T47D (cell line): ENCODE results near the gene DRD2.

Experiments used
- DNase-seq, 2 experiments: peaks; one replicate each; pipeline versions ENCODE4 v3.0.0 to v3.0.0-alpha.2; 2011 to 2012; ENCODE audit warnings: low read depth in 1 of 2, low spot score in 1 of 2
- JUND ChIP-seq: IDR thresholded peaks from 2 replicates; pipeline ENCODE4 v1.6.1; 2012; ENCODE audit warnings: low read depth
- in situ Hi-C: cut with HindIII; loops from 2 replicates; pipeline ENCODE4 v1.10.0; 2016; ENCODE audit warnings: low sequenced_read_pairs, low pct_unique_long_range_greater_than_20kb

Gene DRD2

DNA sequence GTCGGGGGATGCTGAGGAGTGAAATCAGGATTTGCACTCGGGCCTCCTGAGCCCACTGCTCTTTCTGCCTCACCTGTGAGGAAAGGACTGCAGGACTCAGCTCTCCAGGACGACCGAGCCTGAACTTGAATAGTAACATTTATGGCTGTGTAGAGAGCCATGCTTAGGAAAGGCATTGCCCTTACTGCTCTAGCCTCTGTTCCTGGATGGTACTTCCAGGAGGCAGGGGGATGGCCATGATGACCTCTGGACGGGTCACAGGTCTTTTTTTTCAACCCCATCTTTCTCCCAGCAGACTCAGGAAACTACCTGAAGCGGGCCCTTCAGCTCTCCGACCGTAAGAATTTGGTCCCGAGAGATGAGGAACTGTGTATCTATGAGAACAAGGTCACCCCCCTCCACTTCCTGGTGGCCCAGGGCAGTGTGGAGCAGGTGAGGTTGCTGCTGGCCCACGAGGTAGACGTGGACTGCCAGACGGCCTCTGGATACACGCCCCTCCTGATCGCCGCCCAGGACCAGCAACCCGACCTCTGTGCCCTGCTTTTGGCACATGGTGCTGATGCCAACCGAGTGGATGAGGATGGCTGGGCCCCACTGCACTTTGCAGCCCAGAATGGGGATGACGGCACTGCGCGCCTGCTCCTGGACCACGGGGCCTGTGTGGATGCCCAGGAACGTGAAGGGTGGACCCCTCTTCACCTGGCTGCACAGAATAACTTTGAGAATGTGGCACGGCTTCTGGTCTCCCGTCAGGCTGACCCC lies 76.3 kb downstream of the DRD2 start:
- no peak for DNase-seq
- in situ Hi-C loops, result no loop called here
- TF ChIP-seq JUND, result no peak

- no peak for TF ChIP-seq JUND
- in situ Hi-C loops, result no loop called here
- no peak for DNase-seq
Observed at GRCh38 chr11:113397821-113398220, 77.4 kb downstream of the DRD2 start.

DNA sequence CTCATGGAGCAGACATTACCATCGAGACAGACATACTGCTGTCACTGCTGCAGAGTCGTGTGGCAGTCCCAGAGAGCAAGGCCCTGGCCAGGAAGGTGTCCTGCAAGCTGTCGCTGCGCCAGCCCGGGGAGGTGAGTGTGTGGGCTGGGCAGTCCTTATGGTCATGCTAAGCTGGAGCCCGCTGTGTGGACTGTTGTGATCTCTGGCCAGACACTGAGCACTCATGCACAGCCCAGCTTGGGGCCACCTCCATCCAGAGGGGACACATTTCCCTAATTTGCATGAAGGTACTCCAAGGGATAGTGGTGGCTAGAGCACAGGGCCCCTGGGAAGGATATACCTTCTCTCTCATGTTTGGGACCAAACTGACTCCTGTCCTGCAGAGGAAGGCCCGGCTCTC lies 78.0 kb downstream of the DRD2 start:
- in situ Hi-C loops, result no loop called here
- no peak for TF ChIP-seq JUND
- DNase-seq, result no peak

- in situ Hi-C loops, result no loop called here
- no peak for DNase-seq
- TF ChIP-seq JUND, result no peak
Observed at GRCh38 chr11:113396690-113397089, 78.5 kb downstream of the DRD2 start.

DNA sequence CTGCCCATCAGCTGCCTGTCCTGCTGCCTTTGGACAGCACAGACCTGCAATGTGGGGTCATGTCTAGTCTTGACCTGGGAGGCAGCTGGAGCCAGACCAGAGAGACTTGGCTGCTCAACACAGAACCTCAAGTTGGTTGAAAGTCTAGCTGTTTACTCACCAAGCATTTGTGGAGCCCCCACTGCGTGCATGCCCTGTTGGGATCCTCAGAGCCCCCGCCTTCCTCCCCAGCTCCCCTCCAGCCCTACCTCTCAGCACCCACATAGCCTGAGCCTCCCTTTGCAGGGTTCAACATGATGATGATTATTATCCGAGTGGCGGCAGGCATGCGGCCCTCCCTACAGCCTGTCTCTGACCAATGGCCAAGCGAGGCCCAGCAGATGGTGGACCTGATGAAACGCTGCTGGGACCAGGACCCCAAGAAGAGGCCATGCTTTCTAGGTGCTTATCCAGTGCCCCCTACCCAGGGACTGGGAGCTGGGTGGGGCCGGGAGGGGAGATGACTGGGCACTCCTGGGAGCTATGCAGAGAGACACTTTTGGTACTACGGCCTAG lies 79.3 kb downstream of the DRD2 start:
- TF ChIP-seq JUND, result no peak
- in situ Hi-C loops, result no loop called here

DNA sequence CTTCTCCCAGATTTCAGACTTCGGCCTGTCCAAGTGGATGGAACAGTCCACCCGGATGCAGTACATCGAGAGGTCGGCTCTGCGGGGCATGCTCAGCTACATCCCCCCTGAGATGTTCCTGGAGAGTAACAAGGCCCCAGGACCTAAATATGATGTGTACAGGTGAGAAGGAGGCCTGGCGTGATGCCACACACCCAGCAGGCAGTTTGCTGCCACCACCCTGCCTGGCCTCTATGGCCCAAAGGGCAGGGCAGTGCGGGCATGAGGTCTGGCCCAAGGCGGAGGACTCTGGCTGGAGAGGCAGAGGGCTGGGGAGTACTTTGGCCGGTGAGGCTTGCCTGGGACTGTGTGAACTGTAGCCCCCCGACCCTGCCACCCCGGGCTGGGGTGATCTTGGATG lies 80.3 kb downstream of the DRD2 start:
- DNase-seq, result no peak
- in situ Hi-C loops, result no loop called here
- TF ChIP-seq JUND, result no peak

More for the DNA sequence above, 79.3 kb downstream of the DRD2 start:
- DNase-seq, result no peak

DNA sequence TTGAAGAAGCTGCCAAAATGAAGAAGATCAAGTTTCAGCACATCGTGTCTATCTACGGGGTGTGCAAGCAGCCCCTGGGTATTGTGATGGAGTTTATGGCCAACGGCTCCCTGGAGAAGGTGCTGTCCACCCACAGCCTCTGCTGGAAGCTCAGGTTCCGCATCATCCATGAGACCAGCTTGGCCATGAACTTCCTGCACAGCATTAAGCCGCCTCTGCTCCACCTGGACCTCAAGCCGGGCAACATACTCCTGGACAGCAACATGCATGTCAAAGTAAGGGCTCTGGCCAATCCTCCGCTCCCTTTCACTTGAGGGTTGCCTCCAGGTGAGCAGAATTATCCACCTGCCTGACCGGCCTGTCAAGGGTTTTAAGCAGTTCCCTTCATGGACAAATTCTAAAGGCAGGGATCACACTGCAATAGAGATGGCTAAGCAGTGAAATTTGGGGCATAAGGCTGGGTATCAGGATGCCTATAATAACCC lies 81.7 kb downstream of the DRD2 start:
- no peak for TF ChIP-seq JUND
- DNase-seq, result peak; percentile 28 to 61
- in situ Hi-C loops, result no loop called here

GRCh38 chr11:113392236-113392921 lies 82.8 kb downstream of the DRD2 start:
- no peak for DNase-seq
- in situ Hi-C loops, result no loop called here
- no peak for TF ChIP-seq JUND

- no peak for DNase-seq
- in situ Hi-C loops, result no loop called here
- no peak for TF ChIP-seq JUND
Observed at GRCh38 chr11:113389272-113389671, 85.9 kb downstream of the DRD2 start.

DNA sequence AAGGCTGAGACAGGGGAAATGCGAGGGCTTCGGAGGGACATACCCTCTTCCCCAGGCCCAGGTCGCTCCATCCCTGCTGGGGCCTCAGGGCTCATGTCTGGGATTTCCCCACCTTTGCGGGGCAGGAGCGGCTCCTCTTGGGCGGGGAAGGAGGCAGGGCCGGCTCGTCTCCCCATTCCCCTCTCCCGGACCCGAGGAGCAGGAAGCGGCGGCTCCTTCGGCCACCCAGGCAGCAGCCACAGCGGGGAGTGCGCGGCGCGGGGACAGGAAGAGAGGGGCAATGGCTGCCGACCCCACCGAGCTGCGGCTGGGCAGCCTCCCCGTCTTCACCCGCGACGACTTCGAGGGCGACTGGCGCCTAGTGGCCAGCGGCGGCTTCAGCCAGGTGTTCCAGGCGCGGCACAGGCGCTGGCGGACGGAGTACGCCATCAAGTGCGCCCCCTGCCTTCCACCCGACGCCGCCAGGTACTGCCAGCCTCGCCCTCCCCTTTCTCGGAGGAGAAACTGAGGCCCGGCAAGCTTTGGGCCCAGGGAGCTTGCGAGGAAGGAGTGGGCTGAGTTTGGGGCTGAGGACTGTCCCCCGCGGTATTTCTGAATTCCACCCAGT lies 87.5 kb downstream of the DRD2 start, which contains the start of gene ANKK1:
TSS of gene ANKK1 (plus strand) at position 175 of the 607 bp plus-strand sequence. CDS start at position 281, 106 bp downstream.
- DNase-seq, result no peak
- no peak for TF ChIP-seq JUND
- in situ Hi-C loops, result no loop called here

DNA sequence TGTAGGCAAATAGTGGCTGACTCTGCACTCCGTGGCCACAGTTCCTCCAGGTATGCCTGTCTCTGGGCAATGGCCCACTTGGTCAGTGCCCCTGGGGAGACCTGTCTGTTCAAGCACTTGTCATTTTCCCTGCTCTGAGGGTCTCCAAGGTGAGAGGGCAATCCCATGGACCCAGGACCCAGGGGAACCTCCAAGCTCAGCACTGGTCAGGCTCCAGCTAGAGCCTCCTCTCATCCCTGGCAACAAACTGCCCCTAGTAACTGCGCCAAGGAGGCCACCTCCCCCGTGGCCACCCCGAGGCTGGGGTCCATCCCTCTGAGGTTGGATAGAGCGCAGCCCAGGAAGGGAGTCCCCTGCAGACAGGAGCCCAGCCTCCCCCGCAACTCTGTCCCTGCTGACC lies 88.3 kb downstream of the DRD2 start:
- no peak for DNase-seq
- in situ Hi-C loops, result no loop called here
- TF ChIP-seq JUND, result no peak

- TF ChIP-seq JUND, result no peak
- in situ Hi-C loops, result no loop called here
- DNase-seq, result no peak
Observed at GRCh38 chr11:113385749-113386148, 89.4 kb downstream of the DRD2 start.

- TF ChIP-seq JUND, result peak; percentile 38; the same call in 1 of the 2 replicates
- in situ Hi-C loops, result no loop called here
- DNase-seq, result peak; percentile 77 to 98
Observed at GRCh38 chr11:113384551-113384950, 90.6 kb downstream of the DRD2 start.
